ENCODE results near the gene GPRC5C.

Gene GPRC5C

DNA sequence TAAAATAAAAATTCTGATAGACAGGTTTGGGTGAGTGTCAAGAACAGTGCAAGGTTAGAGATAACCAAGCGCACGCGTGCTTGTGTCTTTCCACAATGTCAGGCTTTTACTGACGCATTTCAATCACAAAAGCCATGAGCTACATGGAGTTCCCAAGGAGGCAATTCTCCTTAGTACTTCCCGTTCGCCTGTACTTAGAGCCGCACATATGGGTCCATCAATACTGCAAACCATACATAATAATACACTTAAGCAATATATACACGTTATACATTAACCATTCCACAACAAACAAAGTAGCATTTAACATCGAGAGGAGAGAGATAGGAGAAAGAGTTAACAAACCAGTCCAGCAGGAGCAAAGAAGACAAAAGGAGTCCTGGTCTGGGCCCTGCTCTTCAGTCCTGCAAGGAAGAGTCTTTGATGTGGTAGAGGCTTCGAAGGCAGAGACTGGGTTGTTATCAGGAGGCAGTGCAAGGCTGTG is 11.9 kb upstream of the GPRC5C start:
- Histone ChIP-seq H3K4me1 (ENCODE audit: insufficient read depth, poor library complexity, severe bottlenecking) (peaks cover 3% of the 10 kb centered on the region), H3K36me3 (ENCODE audit: low read depth) (no peaks in the 10 kb centered on the region), H3K27ac (ENCODE audit: poor library complexity, severe bottlenecking) (no peak overlapping the region), H3K4me3 (ENCODE audit: severe bottlenecking) (no peak overlapping the region), H3K9me3 (ENCODE audit: severe bottlenecking) (no peaks in the 10 kb centered on the region), H3K27me3 (ENCODE audit: insufficient read depth, poor library complexity, severe bottlenecking) (no peaks in the 10 kb centered on the region)
- ATAC-seq (ENCODE audit: low read depth) (no peak), DNase-seq (ENCODE audit: low spot score) (no peak)
- TF ChIP-seq, protein P1, sequence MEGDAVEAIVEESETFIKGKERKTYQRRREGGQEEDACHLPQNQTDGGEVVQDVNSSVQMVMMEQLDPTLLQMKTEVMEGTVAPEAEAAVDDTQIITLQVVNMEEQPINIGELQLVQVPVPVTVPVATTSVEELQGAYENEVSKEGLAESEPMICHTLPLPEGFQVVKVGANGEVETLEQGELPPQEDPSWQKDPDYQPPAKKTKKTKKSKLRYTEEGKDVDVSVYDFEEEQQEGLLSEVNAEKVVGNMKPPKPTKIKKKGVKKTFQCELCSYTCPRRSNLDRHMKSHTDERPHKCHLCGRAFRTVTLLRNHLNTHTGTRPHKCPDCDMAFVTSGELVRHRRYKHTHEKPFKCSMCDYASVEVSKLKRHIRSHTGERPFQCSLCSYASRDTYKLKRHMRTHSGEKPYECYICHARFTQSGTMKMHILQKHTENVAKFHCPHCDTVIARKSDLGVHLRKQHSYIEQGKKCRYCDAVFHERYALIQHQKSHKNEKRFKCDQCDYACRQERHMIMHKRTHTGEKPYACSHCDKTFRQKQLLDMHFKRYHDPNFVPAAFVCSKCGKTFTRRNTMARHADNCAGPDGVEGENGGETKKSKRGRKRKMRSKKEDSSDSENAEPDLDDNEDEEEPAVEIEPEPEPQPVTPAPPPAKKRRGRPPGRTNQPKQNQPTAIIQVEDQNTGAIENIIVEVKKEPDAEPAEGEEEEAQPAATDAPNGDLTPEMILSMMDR (IDR thresholded peaks at IDR 0.05; ENCODE audit: poor library complexity, severe bottlenecking) = no peak

DNA sequence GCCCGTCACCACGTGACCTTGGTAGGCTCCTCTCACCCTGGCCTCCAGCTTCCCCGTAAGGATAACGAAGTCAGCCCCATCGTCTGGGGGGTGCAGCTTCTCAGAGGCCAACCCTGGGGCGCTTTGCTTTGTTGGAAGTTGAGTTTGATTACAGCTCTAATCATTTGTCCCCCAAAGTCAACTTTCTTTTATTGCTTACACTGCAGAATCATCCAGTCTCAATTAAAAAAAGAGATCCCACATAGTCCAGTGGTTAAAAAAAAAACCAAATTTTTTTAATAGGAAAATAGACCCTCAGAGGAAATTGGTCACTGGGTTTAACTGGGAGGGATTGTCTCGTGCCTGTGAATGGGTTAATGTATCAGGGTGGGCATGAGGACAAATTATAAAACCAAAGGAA is 7.8 kb upstream of the GPRC5C start:
- no peak for ATAC-seq (ENCODE audit: low read depth)
- no peak for DNase-seq (ENCODE audit: low spot score)

DNA sequence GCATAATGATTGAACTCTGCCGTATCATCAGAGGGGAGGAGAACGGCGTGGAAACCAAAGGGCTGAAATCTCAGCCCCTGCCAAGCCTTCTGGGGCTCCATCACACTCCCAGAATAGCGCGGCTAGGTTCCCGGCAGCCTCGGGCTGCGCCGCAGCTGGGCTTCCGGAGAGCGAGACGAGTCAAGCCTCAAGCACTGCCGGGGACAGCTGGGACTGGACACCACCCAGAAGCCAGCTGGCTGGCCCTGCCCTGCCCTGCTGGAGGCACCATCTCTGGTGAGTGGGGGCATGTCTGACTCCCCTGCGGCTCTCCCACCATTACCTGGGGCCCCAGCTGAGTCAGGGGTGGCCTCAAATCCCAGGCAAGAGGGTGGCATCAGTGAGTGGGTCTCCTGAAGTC is 7.2 kb upstream of the GPRC5C start:
- ATAC-seq (ENCODE audit: low read depth) = no peak
- Histone ChIP-seq H3K4me1 (ENCODE audit: insufficient read depth, poor library complexity, severe bottlenecking) (peaks cover 12% of the 10 kb centered on the region), H3K4me3 (ENCODE audit: severe bottlenecking) (no peak overlapping the region), H3K9me3 (ENCODE audit: severe bottlenecking) (no peaks in the 10 kb centered on the region), H3K27me3 (ENCODE audit: insufficient read depth, poor library complexity, severe bottlenecking) (no peaks in the 10 kb centered on the region), H3K36me3 (ENCODE audit: low read depth) (no peaks in the 10 kb centered on the region), H3K27ac (ENCODE audit: poor library complexity, severe bottlenecking) (no peak overlapping the region)
- DNase-seq (ENCODE audit: low spot score) = no peak
- TF ChIP-seq, protein P1 (IDR thresholded peaks at IDR 0.05; ENCODE audit: poor library complexity, severe bottlenecking) = no peak

More for the DNA sequence above, 7.8 kb upstream of the GPRC5C start:
- Histone ChIP-seq H3K4me3 (ENCODE audit: severe bottlenecking) (no peak overlapping the region), H3K27me3 (ENCODE audit: insufficient read depth, poor library complexity, severe bottlenecking) (no peaks in the 10 kb centered on the region), H3K4me1 (ENCODE audit: insufficient read depth, poor library complexity, severe bottlenecking) (peaks cover 12% of the 10 kb centered on the region), H3K36me3 (ENCODE audit: low read depth) (no peaks in the 10 kb centered on the region), H3K9me3 (ENCODE audit: severe bottlenecking) (no peaks in the 10 kb centered on the region), H3K27ac (ENCODE audit: poor library complexity, severe bottlenecking) (no peak overlapping the region)
- TF ChIP-seq, protein P1 (IDR thresholded peaks at IDR 0.05; ENCODE audit: poor library complexity, severe bottlenecking) = no peak

DNA sequence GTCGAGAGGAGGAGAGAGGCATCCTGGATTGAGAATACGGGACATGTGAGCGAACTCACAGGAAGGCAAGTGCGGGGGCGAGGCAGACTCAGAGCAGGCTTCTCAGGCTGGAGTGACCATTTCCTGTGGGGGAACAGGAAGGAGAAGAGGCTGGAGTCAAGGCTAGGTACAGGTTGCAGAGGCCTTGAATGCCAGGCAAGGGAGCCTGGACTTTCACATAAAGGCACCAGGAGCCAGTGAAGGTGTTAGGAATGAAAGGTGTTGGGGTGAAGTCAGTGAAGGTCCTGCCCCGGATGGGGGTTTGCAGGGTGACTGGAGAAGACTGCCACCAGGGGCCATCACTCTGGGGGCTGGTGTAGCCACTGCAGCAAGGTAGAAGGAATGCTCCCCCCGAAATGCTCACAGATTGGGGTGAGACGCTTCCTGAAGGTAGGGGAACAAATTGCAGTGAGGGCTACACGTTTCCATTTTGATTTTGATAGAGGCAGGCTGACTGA is 5.3 kb upstream of the GPRC5C start:
- H3K9me3 ChIP-seq (ENCODE audit: severe bottlenecking) = no peaks in the 10 kb centered on the region
- TF ChIP-seq, protein P1 (IDR thresholded peaks at IDR 0.05; ENCODE audit: poor library complexity, severe bottlenecking) = no peak
- DNase-seq (ENCODE audit: low spot score) (no peak), ATAC-seq (ENCODE audit: low read depth) (no peak)
- no peak overlapping the region for H3K27ac ChIP-seq (ENCODE audit: poor library complexity, severe bottlenecking)
- H3K4me3 ChIP-seq (ENCODE audit: severe bottlenecking) = no peak overlapping the region
- H3K27me3 ChIP-seq (ENCODE audit: insufficient read depth, poor library complexity, severe bottlenecking) = no peaks in the 10 kb centered on the region
- H3K36me3 ChIP-seq (ENCODE audit: low read depth) = no peaks in the 10 kb centered on the region
- H3K4me1 ChIP-seq (ENCODE audit: insufficient read depth, poor library complexity, severe bottlenecking) = peaks cover 17% of the 10 kb centered on the region

DNA sequence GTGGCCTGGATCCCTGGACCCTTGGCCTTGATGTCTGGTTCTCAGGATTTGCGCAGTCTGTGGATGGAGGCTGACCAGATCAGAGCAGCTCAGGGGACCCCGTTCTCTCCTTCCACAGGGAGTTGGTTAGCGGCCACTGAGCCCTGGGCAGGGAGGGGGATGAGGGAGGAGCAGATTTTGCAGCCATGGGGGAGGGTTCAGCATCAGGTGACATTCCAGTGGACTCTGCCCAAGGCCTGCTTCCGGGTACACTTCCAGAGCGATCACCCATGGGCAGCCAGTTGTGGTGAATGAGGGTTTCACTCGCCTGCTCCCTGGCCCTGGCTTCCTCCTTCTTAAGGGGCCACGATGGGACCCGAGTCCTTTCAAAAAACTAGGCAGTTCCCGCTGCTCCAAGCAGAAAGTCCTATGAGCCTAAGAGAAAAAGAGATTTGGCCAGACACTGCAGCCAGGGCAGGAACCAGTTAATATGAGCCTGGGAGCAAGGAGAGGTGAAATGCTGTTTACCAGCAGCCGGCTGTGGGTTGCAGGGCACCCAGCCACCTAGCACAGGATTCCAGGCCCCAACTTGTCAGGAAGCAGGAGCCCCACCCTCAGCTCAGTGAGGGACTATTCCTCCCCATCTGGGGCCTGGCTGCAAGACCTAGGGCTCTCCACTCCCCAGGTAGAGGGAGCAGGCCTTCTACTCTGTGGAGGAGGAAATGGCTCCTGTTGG is 4.7 kb upstream of the GPRC5C start:
- Histone ChIP-seq H3K36me3 (ENCODE audit: low read depth) (no peaks in the 10 kb centered on the region), H3K4me1 (ENCODE audit: insufficient read depth, poor library complexity, severe bottlenecking) (peaks cover 17% of the 10 kb centered on the region), H3K27me3 (ENCODE audit: insufficient read depth, poor library complexity, severe bottlenecking) (no peaks in the 10 kb centered on the region), H3K9me3 (ENCODE audit: severe bottlenecking) (no peaks in the 10 kb centered on the region), H3K4me3 (ENCODE audit: severe bottlenecking) (no peak overlapping the region), H3K27ac (ENCODE audit: poor library complexity, severe bottlenecking) (peak overlapping the region; percentile 7)
- peak; percentile 12; the same call in 2 of the 3 replicates for ATAC-seq (ENCODE audit: low read depth)
- TF ChIP-seq, protein P1 (IDR thresholded peaks at IDR 0.05; ENCODE audit: poor library complexity, severe bottlenecking) = no peak
- no peak for DNase-seq (ENCODE audit: low spot score)

Measured in RWPE2 (cell line).